Erythroblast (primary cell): ENCODE results near the gene ATP6V1G2.

Source experiments
- GATA1 ChIP-seq: IDR thresholded peaks from 2 replicates; pipeline ENCODE4 v1.6.1; 2011; ENCODE audit warnings: low read depth, mild to moderate bottlenecking, control low read depth, low read length, moderate library complexity
- POLR2A ChIP-seq: IDR thresholded peaks from 2 replicates; pipeline ENCODE4 v1.6.1; 2011; ENCODE audit warnings: mild to moderate bottlenecking, low read length

- TF ChIP-seq POLR2A (no peak), GATA1 (no peak)
Measured at GRCh38 chr6:31558631-31559500, 12.5 kb upstream of the ATP6V1G2 start.
